K562 (cell line): ENCODE data around the gene NLRC3. TPM values are rescaled to one million over a fixed set of nuclear protein-coding genes. Genes with fewer than 3 reads are reported as not detected.

Experiments used
- ATAC-seq: fragments of 200-7000 bp; cut with Tn5 transposase; 3 replicates; pipeline ENCODE4 v1.9.1; 2020; ENCODE audit warnings: moderate library complexity
- BruUV-seq: library from RNA; stranded (reverse); fragments of 400-500 nt; replicated peaks from 2 replicates; lab custom pipeline; 2021; lab: Mats Ljungman, UMichigan
- CTCF ChIA-PET: fragments of 300-600 bp; formaldehyde crosslinking; extraction: SDS; loops from one replicate; lab custom pipeline; 2021; ENCODE audit warnings: low intra/inter-chr PET ratio; lab: Yijun Ruan, JAX
- POLR2A ChIA-PET: fragments of 300-600, 350-650 bp; sonication (Branson Sonifier 250); formaldehyde crosslinking; extraction: SDS; loops from one replicate; lab custom pipeline; 2021; ENCODE audit warnings: antibody characterized with exemption, inconsistent platforms; lab: Yijun Ruan, JAX
- DNase-seq, 4 experiments: peaks; one replicate each; pipeline versions ENCODE4 v3.0.0 to v3.0.0-alpha.2; 2011 to 2018; ENCODE audit warnings: low spot score in 3 of 4, mixed read lengths in 3 of 4; ENCODE audit errors: extremely low read depth in 1 of 4
- FAIRE-seq: peaks from 2 replicates; lab custom pipeline; 2011; peaks lifted over from hg19 to GRCh38; lab: Jason Lieb, UNC
- H2AFZ ChIP-seq: 2 replicates; pipeline ENCODE4 v1.6.0; 2011; ENCODE audit warnings: low read depth, low read length, control low read depth, inconsistent platforms
- H3K27ac ChIP-seq: fragments of 200-600 bp; 3 replicates; pipeline ENCODE4 v1.8.0; 2011; ENCODE audit warnings: low read depth, mild to moderate bottlenecking, control low read depth, inconsistent platforms, low read length, moderate library complexity, mixed read lengths; ENCODE audit errors: extremely low read depth
- H3K27me3 ChIP-seq, 2 experiments: fragments of 300-600 bp in 1 of 2; 2 replicates in 1 of 2; 3 replicates in 1 of 2; pipeline versions ENCODE4 v1.6.0 to v1.8.0; 2011; ENCODE audit warnings: inconsistent platforms in 2 of 2, low read length in 2 of 2, mild to moderate bottlenecking in 1 of 2, mixed read lengths in 1 of 2, moderate library complexity in 1 of 2; ENCODE audit not compliant: control insufficient read depth in 2 of 2, insufficient read depth in 2 of 2
- H3K36me3 ChIP-seq: fragments of 300-600 bp; 3 replicates; pipeline ENCODE4 v1.8.0; 2011; ENCODE audit warnings: mild to moderate bottlenecking, low read length, inconsistent platforms; ENCODE audit not compliant: control insufficient read depth, insufficient read depth
- H3K4me1 ChIP-seq, 2 experiments: fragments of 200-600 bp in 1 of 2; replicated peaks in 1 of 2; 2 replicates in 1 of 2; 3 replicates in 1 of 2; pipeline versions ENCODE4 v1.5.1 to v1.8.0; 2011; ENCODE audit warnings: inconsistent platforms in 2 of 2, low read length in 2 of 2, mild to moderate bottlenecking in 1 of 2, mixed read lengths in 1 of 2, moderate library complexity in 1 of 2; ENCODE audit not compliant: control insufficient read depth in 2 of 2, insufficient read depth in 2 of 2
- H3K4me2 ChIP-seq: 2 replicates; pipeline ENCODE4 v1.6.1; 2011; ENCODE audit warnings: low read length, control low read depth, inconsistent platforms, mixed read lengths; ENCODE audit not compliant: insufficient read depth
- H3K4me3 ChIP-seq: fragments of 200-600 bp; sonication (generic), shearing (Covaris generic); 2 replicates; pipeline ENCODE4 v1.5.1; 2016; ENCODE audit warnings: control low read depth, inconsistent platforms
- H3K79me2 ChIP-seq: fragments of 200-600 bp; 3 replicates; pipeline ENCODE4 v1.8.0; 2011; ENCODE audit warnings: low read length, inconsistent platforms; ENCODE audit not compliant: control insufficient read depth, insufficient read depth
- H3K9ac ChIP-seq, 2 experiments: 2 replicates each; pipeline versions ENCODE4 v1.6.0 to v1.6.1; 2011; ENCODE audit warnings: low read depth in 2 of 2, low read length in 2 of 2, control low read depth in 1 of 2, inconsistent platforms in 1 of 2, mild to moderate bottlenecking in 1 of 2, mixed read lengths in 1 of 2; ENCODE audit not compliant: insufficient read depth in 1 of 2
- H3K9me1 ChIP-seq: one replicate; pipeline ENCODE4 v1.6.0; 2011; ENCODE audit warnings: inconsistent platforms, mild to moderate bottlenecking, low read length, moderate library complexity; ENCODE audit not compliant: control insufficient read depth, insufficient read depth
- H3K9me3 ChIP-seq: replicated peaks from 2 replicates; pipeline ENCODE4 v1.5.1; 2011; ENCODE audit warnings: low read depth, low read length, inconsistent platforms; ENCODE audit not compliant: control insufficient read depth, insufficient read depth
- H4K20me1 ChIP-seq: replicated peaks from 2 replicates; pipeline ENCODE4 v1.6.1; 2011; ENCODE audit warnings: low read length, inconsistent platforms, mixed read lengths; ENCODE audit not compliant: control insufficient read depth, insufficient read depth
- BHLHE40 ChIP-seq: IDR thresholded peaks from 2 replicates; pipeline ENCODE4 v1.6.1; 2011; ENCODE audit warnings: low read length, improper control_type of control experiment
- ESRRA ChIP-seq: fragments of 450-650 bp; IDR thresholded peaks from 2 replicates; pipeline ENCODE4 v1.6.1; 2014; ENCODE audit warnings: low read depth, mild to moderate bottlenecking, moderate library complexity, borderline replicate concordance
- RBM15 ChIP-seq: fragments of 200-400 bp; formaldehyde crosslinking; IDR thresholded peaks from 2 replicates; pipeline ENCODE4 v1.6.1; 2018; ENCODE audit warnings: mild to moderate bottlenecking, low read length, moderate library complexity; ENCODE audit not compliant: insufficient read depth
- SETDB1 ChIP-seq: IDR thresholded peaks from one replicate; pipeline ENCODE4 v1.6.1; 2012; ENCODE audit warnings: low read length, control low read depth, inconsistent platforms
- ZBTB9 ChIP-seq: fragments of 450-650 bp; formaldehyde crosslinking; IDR thresholded peaks from 2 replicates; pipeline ENCODE4 v1.4.0; 2020; ENCODE audit warnings: mild to moderate bottlenecking, moderate library complexity
- ZNF780A ChIP-seq: fragments of 250-450 bp; sonication (Bioruptor Pico); IDR thresholded peaks from 2 replicates; pipeline ENCODE4 v1.5.0; 2021; ENCODE audit warnings: mild to moderate bottlenecking
- WGBS: fragments of 100-300 bp; shearing (Covaris generic); methylation state at CpG from one replicate; pipeline ENCODE4 v1.1.6; 2016; ENCODE audit warnings: low coverage, mixed read lengths; ENCODE audit not compliant: insufficient coverage; ENCODE audit errors: missing lambda C conversion rate; 5-methylcytosine and 5-hydroxymethylcytosine counted together
- in situ Hi-C: fragments of 300-500 bp; cut with MboI; formaldehyde crosslinking; loops from 4 replicates; pipeline ENCODE4 v1.15.0; 2018; ENCODE audit warnings: inconsistent platforms, mixed read lengths
- intact Hi-C: fragments of 100-400 bp; cut with micrococcal nuclease; formaldehyde crosslinking; loops from 2 replicates; pipeline ENCODE4 v1.14.2; 2022
- polyA plus RNA-seq, 8 experiments: library from polyadenylated mRNA; depleted of rRNA in 4 of 8; stranded (reverse) in 5 of 8; unstranded in 3 of 8; fragments of >200 nt; fragmentation: Nextera tagmentation in 2 of 8; fragmentation: Illumina TruSeq in 1 of 8; extraction: Ambion mirVana in 2 of 8; extraction: Trizol in 1 of 8; gene quantifications; 2 replicates each; pipeline versions ENCODE4 v1.2.1 to v1.2.3, GENCODE V29; 2011 to 2014; ENCODE audit warnings: inconsistent platforms in 1 of 8, missing spikeins in 1 of 8
- total RNA-seq, 7 experiments: library from RNA; depleted of rRNA in 6 of 7; stranded (reverse); fragments of >200 nt in 6 of 7; fragmentation: Illumina TruSeq in 2 of 7; extraction: Trizol in 2 of 7; gene quantifications; 2 replicates each; pipeline versions ENCODE4 v1.2.1 to v1.2.3, GENCODE V29; 2011 to 2021; ENCODE audit warnings: low replicate concordance in 1 of 7

Gene NLRC3
- total and polyA plus RNA-seq, 9 of the 15 experiments (the other 6 are each of a cell fraction or from before 2014, with no cell fraction given): 0.03 to 0.13 (median 0.03) TPM; not detected in 4

DNA sequence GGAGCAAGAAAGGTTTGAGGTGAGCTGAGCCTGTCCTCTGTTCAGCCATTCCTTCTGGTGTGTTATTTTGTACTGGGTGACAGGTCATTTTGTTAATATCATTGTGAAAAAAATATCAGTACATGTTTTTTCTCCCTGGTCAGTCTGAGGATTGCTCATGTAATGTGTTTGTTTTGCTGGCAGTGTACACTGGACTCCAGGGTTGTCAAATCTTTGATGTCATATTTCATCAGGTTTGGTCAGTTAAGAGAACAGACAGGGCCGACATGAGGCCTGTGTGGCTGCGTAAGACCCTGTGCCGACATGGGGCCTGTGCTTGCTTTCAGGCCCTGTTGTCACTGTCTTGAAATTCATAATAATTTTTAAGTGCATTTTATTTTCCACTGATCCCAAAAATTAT is 53.9 kb downstream of the NLRC3 start:
- no peak for ATAC-seq
- DNase-seq: no peak
- H3K9me1 ChIP-seq: no peaks in the 10 kb centered on the region
- H3K4me1 ChIP-seq: 0 out of 5 replicates have a peak, but pooled peaks cover 0 to 3% of the 10 kb centered on the region in 2 experiments
- no peak overlapping the region for H3K9ac ChIP-seq
- no peak overlapping the region for H3K4me2 ChIP-seq
- no peaks in the 10 kb centered on the region for H4K20me1 ChIP-seq
- BruUV-seq: no TSS peak
- intact Hi-C loops: no loop called here
- H3K9me3 ChIP-seq: no peaks in the 10 kb centered on the region
- no peak for TF ChIP-seq RBM15
- no peak for TF ChIP-seq BHLHE40
- TF ChIP-seq ZBTB9: no peak
- TF ChIP-seq ZNF780A: no peak
- no peak for TF ChIP-seq ESRRA
- TF ChIP-seq SETDB1: no peak
- no peak overlapping the region for H3K4me3 ChIP-seq
- in situ Hi-C loops: no loop called here
- FAIRE-seq: no peak
- ChIA-PET POLR2A (interaction anchor here (0.6 to 2.3 kb wide), 3 partner anchors 14 to 329 kb away, joined by 3 to 4 read pairs (median 4); no protein-coding TSS in a partner anchor), CTCF (no interaction called here)
- H2AFZ ChIP-seq: no peak overlapping the region
- no peaks in the 10 kb centered on the region for H3K79me2 ChIP-seq
- WGBS: 64% methylated on average over 3 of the region's 3 CpGs
- no peak overlapping the region for H3K27ac ChIP-seq
- peaks cover 5% of the 10 kb centered on the region; the same call in 1 of the 3 replicates for H3K36me3 ChIP-seq
- H3K27me3 ChIP-seq: no peaks in the 10 kb centered on the region
